SU-DHL-6 (cell line): Measurements from ENCODE around the gene VPS11.

Source experiments
- H2AFZ ChIP-seq: fragments of 200-600 bp; sonication (generic); 2 replicates; pipeline ENCODE4 v1.6.1; 2014; ENCODE audit warnings: low read depth, mild to moderate bottlenecking, moderate library complexity, mixed read lengths, antibody characterized with exemption, low read length; ENCODE audit not compliant: severe bottlenecking
- H3F3A ChIP-seq: fragments of 200-600 bp; shearing (Covaris generic); 2 replicates; pipeline ENCODE4 v1.6.0; 2016; ENCODE audit warnings: antibody characterized with exemption, mild to moderate bottlenecking; ENCODE audit not compliant: insufficient read depth
- H3K27ac ChIP-seq: fragments of 200-600 bp; sonication (generic); 2 replicates; pipeline ENCODE4 v1.5.1; 2016; ENCODE audit warnings: low read depth, mild to moderate bottlenecking, low read length, moderate library complexity, mixed read lengths
- H3K27me3 ChIP-seq: fragments of 200-600 bp; sonication (generic), shearing (Covaris generic); 2 replicates; pipeline ENCODE4 v1.6.0; 2014; ENCODE audit warnings: mild to moderate bottlenecking, low read length
- H3K36me3 ChIP-seq: fragments of 200-600 bp; sonication (generic); 2 replicates; pipeline ENCODE4 v1.6.1; 2014; ENCODE audit warnings: mild to moderate bottlenecking, low read length, mixed read lengths
- H3K4me2 ChIP-seq: fragments of 300-600, 200-600 bp; shearing (Covaris generic), sonication (generic); 2 replicates; pipeline ENCODE4 v1.6.0; 2014; ENCODE audit warnings: low read length, low read depth, mild to moderate bottlenecking; ENCODE audit not compliant: poor library complexity, severe bottlenecking
- H3K4me3 ChIP-seq: fragments of 200-600 bp; sonication (generic); 2 replicates; pipeline ENCODE4 v1.5.1; 2014; ENCODE audit warnings: antibody characterized with exemption, low read length, mild to moderate bottlenecking, mixed read lengths; ENCODE audit not compliant: insufficient read depth, poor library complexity, severe bottlenecking
- H3K79me2 ChIP-seq: fragments of 200-600 bp; sonication (generic); 2 replicates; pipeline ENCODE4 v1.6.1; 2014; ENCODE audit warnings: mild to moderate bottlenecking, low read length, moderate library complexity; ENCODE audit not compliant: insufficient read depth
- H3K9ac ChIP-seq: fragments of 200-600 bp; sonication (generic); 2 replicates; pipeline ENCODE4 v1.7.0; 2014; ENCODE audit warnings: mild to moderate bottlenecking, low read length
- H3K9me2 ChIP-seq: fragments of 200-600 bp; sonication (generic); replicated peaks from 2 replicates; pipeline ENCODE4 v1.6.1; 2014; ENCODE audit warnings: low read length; ENCODE audit not compliant: insufficient read depth
- H3K9me3 ChIP-seq: fragments of 200-600 bp; sonication (generic); 2 replicates; pipeline ENCODE4 v1.6.1; 2014; ENCODE audit warnings: low read length, mixed read lengths; ENCODE audit not compliant: insufficient read depth
- H4K20me1 ChIP-seq: fragments of 200-600 bp; sonication (generic); 2 replicates; pipeline ENCODE4 v1.6.1; 2014; ENCODE audit warnings: low read depth, mild to moderate bottlenecking, antibody characterized with exemption, low read length, moderate library complexity, mixed read lengths
- EZH2phosphoT487 ChIP-seq: fragments of 200-600 bp; sonication (generic), shearing (Covaris generic); conservative IDR thresholded peaks from 2 replicates; pipeline ENCODE4 v1.6.1; 2018; ENCODE audit warnings: mild to moderate bottlenecking, antibody characterized with exemption, low read length, moderate library complexity, mixed read lengths
- TF ChIP-seq, protein P1 (sequence below): fragments of 200-600 bp; sonication (generic); IDR thresholded peaks from one replicate; pipeline ENCODE4 v1.5.1; 2017; ENCODE audit warnings: antibody characterized with exemption, mild to moderate bottlenecking, low read length, moderate library complexity; ENCODE audit not compliant: insufficient read depth, poor library complexity, severe bottlenecking

Gene VPS11

DNA sequence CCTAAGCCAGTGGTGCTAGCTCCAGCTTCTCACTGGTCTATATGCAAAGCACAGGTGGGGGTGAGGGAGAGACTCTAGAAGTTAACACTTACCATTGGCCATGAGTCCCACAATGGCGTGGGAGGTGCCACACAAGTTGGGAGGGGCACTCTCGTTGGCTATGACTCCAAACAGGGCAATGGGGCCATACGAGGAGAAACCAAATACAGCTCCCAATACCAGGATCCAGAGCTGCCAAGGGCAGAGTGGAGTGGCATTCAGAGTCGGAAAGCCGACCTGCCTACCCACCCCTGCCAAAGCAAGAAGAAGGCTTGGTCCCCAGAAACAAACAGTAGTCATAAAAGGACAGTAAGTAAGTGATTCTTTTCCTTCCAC lies 42.5 kb upstream of the VPS11 start:
- Histone ChIP-seq H4K20me1 (no peaks in the 10 kb centered on the region), H2AFZ (no peak overlapping the region), H3K27ac (no peak overlapping the region), H3F3A (peaks cover 9% of the 10 kb centered on the region), H3K9me2 (no peaks in the 10 kb centered on the region), H3K36me3 (0 out of 2 replicates have a peak, but pooled peaks cover 3% of the 10 kb centered on the region), H3K4me2 (no peak overlapping the region), H3K4me3 (no peak overlapping the region), H3K9ac (no peak overlapping the region), H3K79me2 (peaks cover 16% of the 10 kb centered on the region), H3K9me3 (no peaks in the 10 kb centered on the region), H3K27me3 (no peaks in the 10 kb centered on the region)
- TF ChIP-seq, protein P1, sequence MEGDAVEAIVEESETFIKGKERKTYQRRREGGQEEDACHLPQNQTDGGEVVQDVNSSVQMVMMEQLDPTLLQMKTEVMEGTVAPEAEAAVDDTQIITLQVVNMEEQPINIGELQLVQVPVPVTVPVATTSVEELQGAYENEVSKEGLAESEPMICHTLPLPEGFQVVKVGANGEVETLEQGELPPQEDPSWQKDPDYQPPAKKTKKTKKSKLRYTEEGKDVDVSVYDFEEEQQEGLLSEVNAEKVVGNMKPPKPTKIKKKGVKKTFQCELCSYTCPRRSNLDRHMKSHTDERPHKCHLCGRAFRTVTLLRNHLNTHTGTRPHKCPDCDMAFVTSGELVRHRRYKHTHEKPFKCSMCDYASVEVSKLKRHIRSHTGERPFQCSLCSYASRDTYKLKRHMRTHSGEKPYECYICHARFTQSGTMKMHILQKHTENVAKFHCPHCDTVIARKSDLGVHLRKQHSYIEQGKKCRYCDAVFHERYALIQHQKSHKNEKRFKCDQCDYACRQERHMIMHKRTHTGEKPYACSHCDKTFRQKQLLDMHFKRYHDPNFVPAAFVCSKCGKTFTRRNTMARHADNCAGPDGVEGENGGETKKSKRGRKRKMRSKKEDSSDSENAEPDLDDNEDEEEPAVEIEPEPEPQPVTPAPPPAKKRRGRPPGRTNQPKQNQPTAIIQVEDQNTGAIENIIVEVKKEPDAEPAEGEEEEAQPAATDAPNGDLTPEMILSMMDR: no peak
- no peak for TF ChIP-seq EZH2phosphoT487

DNA sequence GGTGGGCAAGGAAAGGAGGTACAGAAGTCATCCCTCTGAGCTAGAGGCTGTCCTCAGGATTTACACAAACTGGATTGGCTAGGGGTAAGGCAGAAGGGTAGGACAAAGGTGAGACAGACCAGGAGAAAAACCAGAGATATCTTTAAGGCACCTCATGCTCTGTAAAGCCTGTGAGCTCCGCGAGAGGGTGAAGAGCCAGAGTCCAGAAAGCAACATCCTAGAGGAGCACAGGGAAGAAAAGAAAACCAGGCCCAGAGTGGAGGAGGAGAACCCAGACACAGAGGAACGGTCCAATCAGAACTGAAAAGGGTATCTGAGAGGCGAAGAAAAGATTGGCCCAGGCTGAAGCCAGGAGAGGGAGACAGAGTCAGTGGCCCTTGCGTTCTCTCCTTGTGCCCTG lies 42.1 kb upstream of the VPS11 start:
- no peak overlapping the region for H3K4me2 ChIP-seq
- no peaks in the 10 kb centered on the region for H4K20me1 ChIP-seq
- H3K79me2 ChIP-seq: peaks cover 13% of the 10 kb centered on the region
- no peak for TF ChIP-seq EZH2phosphoT487
- peaks cover 9% of the 10 kb centered on the region for H3F3A ChIP-seq
- H3K9ac ChIP-seq: no peak overlapping the region
- H3K36me3 ChIP-seq: 0 out of 2 replicates have a peak, but pooled peaks cover 3% of the 10 kb centered on the region
- no peaks in the 10 kb centered on the region for H3K27me3 ChIP-seq
- no peaks in the 10 kb centered on the region for H3K9me3 ChIP-seq
- no peaks in the 10 kb centered on the region for H3K9me2 ChIP-seq
- no peak overlapping the region for H2AFZ ChIP-seq
- H3K27ac ChIP-seq: no peak overlapping the region
- no peak overlapping the region for H3K4me3 ChIP-seq

- Histone ChIP-seq H3K9ac (no peak overlapping the region), H3K27ac (no peak overlapping the region), H3K27me3 (no peaks in the 10 kb centered on the region), H3K36me3 (0 out of 2 replicates have a peak, but pooled peaks cover 3% of the 10 kb centered on the region), H3K9me3 (no peaks in the 10 kb centered on the region), H3F3A (peaks cover 8% of the 10 kb centered on the region), H3K79me2 (peaks cover 7% of the 10 kb centered on the region), H4K20me1 (no peaks in the 10 kb centered on the region), H3K4me2 (no peak overlapping the region), H3K9me2 (no peaks in the 10 kb centered on the region), H3K4me3 (no peak overlapping the region), H2AFZ (no peak overlapping the region)
- TF ChIP-seq EZH2phosphoT487: no peak
- TF ChIP-seq, protein P1: no peak
Observed at GRCh38 chr11:119025978-119026766, 41.4 kb upstream of the VPS11 start.

DNA sequence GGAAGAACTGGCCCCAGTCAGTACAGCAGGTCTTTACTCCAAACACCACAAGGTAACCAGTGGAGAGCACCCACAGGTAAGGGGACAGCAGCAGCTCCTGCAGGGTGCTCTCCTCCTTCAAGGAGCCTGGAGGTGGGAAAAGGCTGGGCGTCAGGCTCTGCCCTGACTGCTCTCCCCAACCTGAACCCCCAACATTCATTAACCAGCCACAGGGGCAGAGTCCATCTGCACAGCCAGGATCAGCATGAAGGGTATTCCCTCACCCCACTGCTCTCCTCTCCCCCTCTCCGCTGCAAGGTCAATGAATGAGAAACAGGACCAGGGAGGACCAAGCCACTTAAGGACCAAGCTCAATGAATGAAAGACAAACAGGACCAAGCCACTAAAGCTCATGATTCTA lies 40.6 kb upstream of the VPS11 start:
- H2AFZ ChIP-seq: no peak overlapping the region
- peaks cover 7% of the 10 kb centered on the region for H3F3A ChIP-seq
- no peaks in the 10 kb centered on the region for H3K27me3 ChIP-seq
- peaks cover 6% of the 10 kb centered on the region for H3K79me2 ChIP-seq
- H3K9me3 ChIP-seq: no peaks in the 10 kb centered on the region
- no peaks in the 10 kb centered on the region for H3K9me2 ChIP-seq
- no peak overlapping the region for H3K4me3 ChIP-seq
- 0 out of 2 replicates have a peak, but pooled peaks cover 3% of the 10 kb centered on the region for H3K36me3 ChIP-seq
- TF ChIP-seq EZH2phosphoT487: no peak
- no peak overlapping the region for H3K4me2 ChIP-seq
- no peaks in the 10 kb centered on the region for H4K20me1 ChIP-seq
- no peak overlapping the region for H3K9ac ChIP-seq
- H3K27ac ChIP-seq: no peak overlapping the region
